Esophagus squamous epithelium (tissue), 4 donors: Measurements from ENCODE around the gene FAH.

Experiments used
- CTCF ChIP-seq, 6 experiments: fragments of 450-650 bp in 4 of 6; fragments of 200-600 bp in 2 of 6; sonication (generic) in 2 of 6; IDR thresholded peaks; one replicate each; pipeline ENCODE4 v1.5.1; 2016 to 2019; ENCODE audit warnings: antibody characterized with exemption in 6 of 6, mild to moderate bottlenecking in 4 of 6, moderate library complexity in 4 of 6
- POLR2A ChIP-seq, 4 donors: fragments of 450-650 bp; IDR thresholded peaks; one replicate each; pipeline ENCODE4 v1.6.1; 2017; ENCODE audit warnings: antibody characterized with exemption in 4 of 4, mild to moderate bottlenecking in 4 of 4, moderate library complexity in 3 of 4

GRCh38 chr15:80162059-80162554 lies 9.3 kb downstream of the FAH start:
- TF ChIP-seq CTCF (IDR thresholded peaks at IDR 0.05) = no peak
- no peak for TF ChIP-seq POLR2A (IDR thresholded peaks at IDR 0.05)
